Hypothalamus (tissue), 51 donors: ENCODE measurements around the gene GJD3.
A peak's percentile ranks its signal among the peaks of the same experiment; 100 is the strongest.
"Not testable (repeated sequence)": the region's sequence is repeated elsewhere in the genome, so short reads cannot be mapped to it uniquely, and the experiment has no call there.

ENCODE experiments used
- DNase-seq, 51 donors: peaks; one replicate each; lab custom pipeline; 2025; lab: John Stamatoyannopoulos, UW

Gene GJD3

GRCh38 chr17:40364121-40364861, at the start of gene GJD3:
TSS of gene GJD3 (minus strand) at chr17:40364737. CDS start at chr17:40363815, 922 bp downstream.
- DNase-seq = no peak

GRCh38 chr17:40414312-40414711, 49.8 kb upstream of the GJD3 start:
- DNase-seq = not testable (repeated sequence)

GRCh38 chr17:40412880-40413279, 48.3 kb upstream of the GJD3 start:
- DNase-seq = no peak

DNA sequence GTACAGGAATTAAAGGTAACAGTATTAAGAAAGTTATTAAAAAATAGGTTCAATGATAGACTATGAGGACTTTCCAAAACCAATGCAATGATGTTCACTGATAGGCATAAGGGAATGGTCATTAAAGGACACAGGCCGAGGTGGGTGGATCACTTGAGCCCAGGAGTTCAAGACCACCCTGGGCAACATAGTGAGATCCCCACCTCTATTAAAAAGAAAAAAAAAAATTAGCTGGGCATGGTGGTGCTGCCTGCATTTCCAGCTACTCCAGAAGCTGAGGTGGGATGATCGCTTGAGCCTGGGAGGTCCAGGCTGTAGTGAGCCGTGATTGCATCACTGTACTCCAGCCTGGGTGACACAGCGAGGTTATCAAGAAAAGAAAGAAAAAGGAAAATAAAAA, 47.3 kb upstream of the GJD3 start:
- no peak for DNase-seq

DNA sequence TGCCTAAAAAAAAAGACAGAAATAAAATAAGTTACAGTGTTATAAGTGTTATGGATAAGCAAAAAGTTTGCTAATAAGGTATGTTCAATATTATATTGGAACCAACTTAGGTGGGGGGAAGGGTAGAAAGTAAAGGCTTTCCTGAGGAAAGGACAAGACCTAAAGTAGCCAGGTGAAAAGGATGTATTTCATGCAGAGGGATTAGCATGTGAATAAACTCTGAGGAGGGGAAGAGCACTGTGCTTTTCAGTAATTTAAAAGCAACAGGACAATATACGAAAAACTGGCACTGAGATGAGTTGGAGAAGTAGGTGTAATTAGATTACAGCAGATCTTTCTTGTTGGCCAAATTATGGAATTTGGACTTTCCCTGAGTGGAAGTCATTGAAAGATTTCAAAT, 45.5 kb upstream of the GJD3 start:
- no peak for DNase-seq

DNA sequence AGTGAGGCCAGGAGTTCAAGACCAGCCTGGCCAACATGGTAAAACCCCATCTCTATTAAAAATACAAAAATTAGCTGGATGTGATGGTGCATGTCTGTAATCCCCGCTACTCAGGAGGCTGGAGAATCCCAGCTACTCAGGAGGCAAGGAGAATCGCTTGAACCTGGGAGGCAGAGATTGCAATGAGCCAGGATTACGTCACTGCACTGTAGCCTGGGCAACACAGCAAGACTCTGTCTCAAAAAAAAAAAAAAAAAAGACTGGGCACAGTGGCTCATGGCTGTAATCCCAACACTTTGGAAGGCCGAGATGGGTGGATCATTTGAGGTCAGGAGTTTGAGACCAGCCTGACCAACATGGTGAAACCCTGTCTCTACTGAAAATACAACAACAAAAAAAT, 45.0 kb upstream of the GJD3 start:
- DNase-seq = not testable (repeated sequence)

GRCh38 chr17:40407460-40407859, 42.9 kb upstream of the GJD3 start:
- no peak for DNase-seq

DNA sequence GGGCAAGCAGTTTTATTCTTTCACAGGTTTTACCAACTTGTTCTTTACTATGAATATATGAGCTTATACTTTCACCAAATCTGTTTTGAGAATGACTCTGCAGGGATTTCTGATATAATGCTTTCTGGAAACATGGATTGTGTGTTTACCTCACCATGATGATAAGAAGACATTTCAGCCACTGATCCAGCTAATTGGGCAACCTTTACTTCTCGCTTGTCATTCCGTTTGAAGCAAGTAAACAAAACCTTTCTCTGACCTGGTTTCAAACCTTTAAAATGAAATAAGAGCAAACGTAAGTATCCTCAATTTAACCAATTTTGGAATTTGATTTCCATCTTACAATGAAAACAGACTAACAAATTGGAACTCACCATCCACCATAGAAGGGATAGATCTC, 39.5 kb upstream of the GJD3 start:
- DNase-seq = no peak

DNA sequence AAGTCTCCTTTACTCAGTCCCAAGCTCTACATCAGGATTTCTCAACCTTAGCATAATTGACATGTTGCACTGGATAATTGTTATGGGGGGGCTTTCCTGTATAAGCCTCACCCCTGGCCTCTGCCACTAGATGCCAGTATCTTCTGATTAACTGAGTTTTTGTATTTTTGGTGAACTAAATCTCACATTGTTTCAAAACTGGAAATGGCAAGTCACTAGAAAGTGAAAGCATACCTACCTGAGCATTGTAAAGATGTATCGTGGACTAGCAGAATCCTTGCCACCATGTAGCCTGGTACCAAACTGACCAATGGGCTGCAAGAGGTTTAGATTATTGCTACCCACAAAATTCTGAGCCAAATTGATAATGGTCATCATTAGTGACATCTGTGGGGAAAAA, 38.1 kb upstream of the GJD3 start:
- no peak for DNase-seq

DNA sequence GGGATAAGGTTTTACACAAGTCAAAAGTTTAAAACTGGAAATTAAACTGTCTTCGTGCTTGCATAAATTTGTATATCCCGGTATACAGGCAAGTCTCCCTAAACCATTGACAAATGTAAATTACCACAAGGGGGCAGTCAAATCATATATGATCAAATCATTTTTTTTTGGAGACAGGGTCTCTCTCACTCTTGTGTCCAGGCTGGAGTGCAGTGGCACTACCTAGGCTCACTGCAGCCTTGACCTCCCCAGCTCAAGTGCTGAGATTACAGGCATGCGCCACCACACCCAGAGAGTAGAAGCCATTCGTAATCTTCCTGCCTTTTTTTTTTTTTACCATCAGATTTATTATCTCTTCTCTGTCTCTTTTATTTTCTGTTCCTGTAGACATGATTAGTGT, 34.6 kb upstream of the GJD3 start:
- DNase-seq = peak in 1 of 51 donors; percentile 23

GRCh38 chr17:40386555-40386954, 22.0 kb upstream of the GJD3 start:
- not testable (repeated sequence) for DNase-seq

- DNase-seq = no peak
Measured at GRCh38 chr17:40382251-40382650, 17.7 kb upstream of the GJD3 start.

DNA sequence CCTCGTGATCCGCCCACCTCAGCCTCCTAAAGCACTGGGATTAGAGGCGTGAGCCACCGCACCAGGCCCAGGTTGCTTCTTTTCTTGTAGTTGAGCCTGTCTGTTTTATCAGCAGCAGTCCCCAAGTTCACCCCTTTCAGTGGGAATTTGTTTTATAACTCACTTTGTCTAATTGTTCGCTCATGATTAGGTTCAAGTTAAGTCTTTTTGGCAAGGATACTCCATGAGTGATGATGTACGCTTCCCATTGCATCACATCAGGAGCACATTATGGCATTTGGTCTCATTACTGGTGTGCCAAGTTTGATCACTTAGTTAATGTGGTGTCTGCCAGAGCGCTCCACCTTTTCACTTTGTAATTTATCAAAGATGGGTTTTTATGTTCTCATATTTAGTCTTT, 14.4 kb upstream of the GJD3 start:
- DNase-seq = no peak

GRCh38 chr17:40377832-40378231, 13.3 kb upstream of the GJD3 start:
- no peak for DNase-seq

- DNase-seq = not testable (repeated sequence)
Measured at GRCh38 chr17:40376541-40376940, 12.0 kb upstream of the GJD3 start.

DNA sequence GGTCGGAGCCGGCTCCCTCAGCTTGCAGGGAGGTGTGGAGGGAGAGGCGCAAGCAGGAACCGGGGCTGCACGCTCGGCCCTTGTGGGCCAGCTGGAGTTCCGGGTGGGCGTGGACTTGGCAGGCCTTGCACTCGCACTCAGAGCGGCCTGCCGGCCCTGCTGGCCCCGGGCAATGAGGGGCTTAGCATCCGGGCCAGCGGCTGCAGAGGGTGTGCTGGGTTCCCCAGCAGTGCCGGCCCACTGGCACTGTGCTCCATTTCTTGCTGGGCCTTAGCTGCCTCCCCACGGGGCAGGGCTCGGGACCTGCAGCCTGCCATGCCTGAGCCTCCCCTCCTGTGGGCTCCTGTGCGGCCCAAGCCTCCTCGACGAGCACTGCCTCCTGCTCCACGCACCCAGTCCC, 11.2 kb upstream of the GJD3 start:
- not testable (repeated sequence) for DNase-seq

DNA sequence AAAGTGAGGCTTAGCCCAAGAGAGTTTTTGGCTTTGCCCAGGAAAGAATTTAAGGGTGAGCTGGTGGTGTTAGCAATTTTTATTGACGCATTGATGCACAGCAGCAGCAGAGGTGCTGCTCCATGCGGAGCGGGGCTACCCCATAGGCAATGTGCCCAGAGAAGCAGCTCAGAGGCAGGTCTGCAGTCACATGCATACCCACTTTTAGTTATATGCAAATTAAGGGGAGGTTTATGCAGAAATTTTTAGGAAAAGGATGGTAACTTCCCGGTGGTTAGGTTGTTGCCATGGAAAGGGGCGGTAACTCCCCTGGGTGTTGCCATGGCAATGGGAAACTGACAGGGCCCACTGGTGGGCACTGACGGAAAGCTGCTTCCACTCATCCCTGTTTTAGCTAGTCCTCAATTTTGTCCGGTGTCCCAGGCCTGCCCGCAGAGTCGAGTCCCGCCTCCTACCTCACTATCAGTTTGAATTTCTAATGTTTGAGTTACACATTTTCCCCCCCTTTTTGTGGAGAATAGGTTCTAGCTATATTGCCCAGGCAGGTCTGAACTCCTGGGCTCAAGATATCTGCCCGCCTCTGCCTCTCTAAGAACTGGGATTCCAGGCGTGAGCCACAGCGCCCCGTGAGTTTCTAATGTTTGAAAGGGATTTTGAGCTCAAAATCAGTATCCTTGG, 10.4 kb upstream of the GJD3 start:
- DNase-seq = no peak

GRCh38 chr17:40373999-40374398, 9.5 kb upstream of the GJD3 start:
- no peak for DNase-seq

DNA sequence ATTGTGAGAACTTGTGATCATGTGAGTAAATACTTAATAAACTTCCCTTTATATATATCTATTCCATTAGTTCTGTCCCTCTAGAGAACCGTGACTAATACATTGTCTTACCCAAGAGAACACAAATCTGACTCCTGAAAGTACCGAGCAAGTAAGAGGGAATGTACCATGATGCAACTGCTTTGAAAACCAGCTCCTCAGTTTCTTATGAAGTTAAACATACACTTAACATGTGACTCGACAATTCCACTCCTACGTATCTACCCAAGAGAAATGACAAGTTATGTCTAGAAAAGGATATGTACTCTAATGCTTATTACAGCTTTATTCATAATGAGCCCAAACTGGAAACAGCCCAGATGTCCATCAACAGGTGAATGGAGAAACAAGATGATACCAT, 8.8 kb upstream of the GJD3 start:
- no peak for DNase-seq

DNA sequence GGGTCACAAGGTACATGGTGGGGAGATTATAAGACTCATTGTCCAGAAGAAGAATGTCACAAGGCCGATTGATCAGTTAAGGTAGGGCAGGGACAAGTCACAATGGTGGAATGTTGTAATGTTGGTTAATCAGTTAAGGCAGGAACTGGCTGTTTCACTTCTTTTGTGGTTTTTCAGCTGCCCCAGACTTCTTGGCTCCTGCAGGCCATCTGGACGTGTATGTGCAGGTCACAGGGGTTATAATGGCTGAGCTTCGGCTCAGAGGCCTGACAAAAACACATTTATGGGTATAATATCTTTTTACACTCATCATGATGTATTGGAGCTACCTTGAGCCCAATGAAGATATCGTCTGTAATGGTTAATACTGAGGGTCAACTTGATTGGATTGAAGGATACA, 8.1 kb upstream of the GJD3 start:
- DNase-seq = not testable (repeated sequence)

DNA sequence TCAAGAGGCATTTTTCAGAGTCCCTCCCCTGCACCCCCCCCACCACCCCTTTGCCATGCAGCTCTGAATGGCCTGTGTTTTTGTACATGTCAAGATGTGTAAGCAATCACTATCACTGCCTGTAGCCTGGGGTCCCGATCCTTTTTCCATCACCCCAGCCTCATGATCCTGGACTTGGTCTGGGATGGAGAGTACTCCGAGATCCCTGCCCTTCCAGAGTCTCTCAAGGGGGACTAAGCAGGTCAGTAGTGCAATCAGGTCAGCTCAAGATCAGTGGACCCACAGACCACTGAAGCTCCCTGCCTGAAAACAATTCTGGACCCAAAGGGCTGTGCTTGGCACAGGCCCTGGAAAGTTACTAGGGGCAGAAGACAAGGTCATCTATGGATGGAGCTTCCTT, 7.5 kb upstream of the GJD3 start:
- DNase-seq = no peak

- DNase-seq = no peak
Measured at GRCh38 chr17:40371261-40371929, 6.9 kb upstream of the GJD3 start.
